ENCODE data around the gene NPAS2. TPM values are rescaled to one million over a fixed set of nuclear protein-coding genes. Genes with fewer than 3 reads are reported as not detected.

The NPAS2 gene
- total RNA-seq, 1 donor from 2014 or later, result 38.0 TPM

- ATAC-seq (ENCODE audit: poor library complexity) (no peak), DNase-seq (no peak)
- intact Hi-C loops (cut with DNase I), result loop anchor here (2.0 to 10.0 kb wide), 2 partner anchors 159 to 253 kb away; partner anchors contain the start of gene NPAS2
These were observed 163.9 kb downstream of the NPAS2 start for GRCh38 chr2:100983684-100984310.

GRCh38 chr2:100984892-100985307, 165.0 kb downstream of the NPAS2 start:
- DNase-seq, result peak; percentile 88
- peak; percentile 86 for ATAC-seq (ENCODE audit: poor library complexity)

GRCh38 chr2:100986157-100986556, 166.2 kb downstream of the NPAS2 start:
- intact Hi-C loops (cut with DNase I), result loop anchor here (5.0 to 10.0 kb wide), 2 partner anchors 161 to 379 kb away; partner anchors contain the start of gene NPAS2
- DNase-seq (no peak), ATAC-seq (ENCODE audit: poor library complexity) (no peak)

More at GRCh38 chr2:100984892-100985307, 165.0 kb downstream of the NPAS2 start:
- intact Hi-C loops (cut with DNase I), result loop anchor here (5.0 to 10.0 kb wide), 2 partner anchors 160 to 378 kb away; partner anchors contain the start of gene NPAS2

- ATAC-seq (ENCODE audit: poor library complexity), result no peak
- intact Hi-C loops (cut with DNase I), result loop anchor here (5.0 to 10.0 kb wide), 2 partner anchors 163 to 380 kb away; partner anchors contain the start of gene NPAS2
These were observed 167.6 kb downstream of the NPAS2 start for GRCh38 chr2:100987536-100987935.

GRCh38 chr2:100987974-100988373, 168.0 kb downstream of the NPAS2 start:
- no peak for ATAC-seq (ENCODE audit: poor library complexity)
- intact Hi-C loops (cut with DNase I), result loop anchor here (5.0 to 10.0 kb wide), 2 partner anchors 163 to 381 kb away; partner anchors contain the start of gene NPAS2

More at GRCh38 chr2:100987536-100987935, 167.6 kb downstream of the NPAS2 start:
- no peak for DNase-seq

GRCh38 chr2:100988630-100989417, 168.9 kb downstream of the NPAS2 start:
- ATAC-seq (ENCODE audit: poor library complexity) (no peak), DNase-seq (no peak)
- intact Hi-C loops (cut with DNase I), result loop anchor here (5.0 to 10.0 kb wide), 2 partner anchors 164 to 382 kb away; partner anchors contain the start of gene NPAS2

More at GRCh38 chr2:100987974-100988373, 168.0 kb downstream of the NPAS2 start:
- no peak for DNase-seq

GRCh38 chr2:100989666-100990065, 169.7 kb downstream of the NPAS2 start:
- ATAC-seq (ENCODE audit: poor library complexity), result no peak
- DNase-seq, result no peak
- intact Hi-C loops (cut with DNase I), result loop anchor here (5.0 to 10.0 kb wide), 2 partner anchors 165 to 382 kb away; partner anchors contain the start of gene NPAS2

GRCh38 chr2:100990166-100990565, 170.2 kb downstream of the NPAS2 start:
- no peak for DNase-seq
- intact Hi-C loops (cut with DNase I), result no loop called here
- ATAC-seq (ENCODE audit: poor library complexity), result no peak

- intact Hi-C loops (cut with DNase I), result no loop called here
- DNase-seq (no peak), ATAC-seq (ENCODE audit: poor library complexity) (no peak)
These were observed 170.9 kb downstream of the NPAS2 start for GRCh38 chr2:100990650-100991403.

- intact Hi-C loops (cut with DNase I), result no loop called here
- DNase-seq, result no peak
These were observed 171.4 kb downstream of the NPAS2 start for GRCh38 chr2:100991404-100991773.

GRCh38 chr2:100992262-100992661, 172.3 kb downstream of the NPAS2 start:
- ATAC-seq (ENCODE audit: poor library complexity) (no peak), DNase-seq (no peak)
- intact Hi-C loops (cut with DNase I), result no loop called here

More at GRCh38 chr2:100991404-100991773, 171.4 kb downstream of the NPAS2 start:
- no peak for ATAC-seq (ENCODE audit: poor library complexity)

- ATAC-seq (ENCODE audit: poor library complexity) (no peak), DNase-seq (no peak)
- intact Hi-C loops (cut with DNase I), result no loop called here
These were observed 173.4 kb downstream of the NPAS2 start for GRCh38 chr2:100993294-100993693.

- no peak for ATAC-seq (ENCODE audit: poor library complexity)
- intact Hi-C loops (cut with DNase I), result no loop called here
- DNase-seq, result no peak
These were observed 175.6 kb downstream of the NPAS2 start for GRCh38 chr2:100995309-100996075.

- intact Hi-C loops (cut with DNase I), result no loop called here
- DNase-seq, result no peak
- no peak for ATAC-seq (ENCODE audit: poor library complexity)
These were observed 177.7 kb downstream of the NPAS2 start for GRCh38 chr2:100997509-100998234.

GRCh38 chr2:100998235-100998573, 178.3 kb downstream of the NPAS2 start:
- no peak for ATAC-seq (ENCODE audit: poor library complexity)
- intact Hi-C loops (cut with DNase I), result no loop called here
- DNase-seq, result no peak

GRCh38 chr2:100999995-101000394, 180.1 kb downstream of the NPAS2 start:
- no peak for ATAC-seq (ENCODE audit: poor library complexity)
- intact Hi-C loops (cut with DNase I), result no loop called here
- no peak for DNase-seq

GRCh38 chr2:101001691-101002561, 182.0 kb downstream of the NPAS2 start, which contains the start of gene RPL31:
RPL31 (plus strand) TSS chr2:101002289; CDS start chr2:101002702, 413 bp downstream.
- ATAC-seq (ENCODE audit: poor library complexity) (peak; percentile 97), DNase-seq (peak; percentile 98)
- intact Hi-C loops (cut with DNase I), result no loop called here

Measured in Right ventricle myocardium superior (tissue), 1 donor.